Measurements from ENCODE around the gene LRPPRC. TPM values are rescaled to one million over a fixed set of nuclear protein-coding genes. Genes with fewer than 3 reads are reported as not detected.

The LRPPRC gene
- total RNA-seq, 2 donors from 2014 or later: 117 to 135 TPM

DNA sequence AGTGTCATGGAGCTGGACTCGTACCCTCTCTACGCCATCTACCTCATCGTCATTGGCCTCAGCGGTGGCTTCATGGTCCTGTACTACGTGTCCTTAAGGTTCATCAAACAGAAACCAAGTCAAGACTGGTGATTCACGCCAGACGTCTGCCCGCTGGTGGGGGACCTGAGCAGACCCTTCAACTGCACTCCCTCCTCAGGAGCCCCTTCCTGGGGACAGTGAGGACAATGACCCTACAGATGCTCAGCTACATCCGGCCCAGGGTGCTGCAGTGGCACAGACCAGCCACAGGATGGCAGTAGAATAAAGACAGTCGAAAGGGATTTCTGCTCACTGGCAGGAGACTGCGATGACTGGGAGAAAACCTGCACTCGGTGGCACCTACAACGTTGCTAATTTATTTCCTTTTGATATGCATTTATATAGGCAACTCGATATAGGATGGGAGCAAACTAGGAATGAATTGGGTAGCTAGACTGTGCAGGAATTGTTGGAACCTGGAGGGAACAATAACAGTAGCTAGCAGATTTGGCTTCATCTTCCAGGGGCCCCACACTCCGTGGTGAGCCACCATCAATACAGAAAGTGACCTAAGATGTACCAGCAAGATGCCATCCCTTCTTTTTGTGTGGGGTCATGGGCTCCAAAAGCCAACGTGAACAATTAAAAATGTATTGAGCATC is 117.9 kb downstream of the LRPPRC start:
- Histone ChIP-seq H3K36me3 (ENCODE audit: control insufficient read depth, insufficient read depth, low read length) (no peaks in the 10 kb centered on the region), H3K9me3 (ENCODE audit: control insufficient read depth, low read length) (no peaks in the 10 kb centered on the region), H3K27me3 (ENCODE audit: control insufficient read depth, insufficient read depth, low read length, poor library complexity, severe bottlenecking) (peaks cover 17% of the 10 kb centered on the region), H3K4me3 (ENCODE audit: low read length) (no peak overlapping the region), H3K9ac (ENCODE audit: extremely low read depth, low read length, poor library complexity, severe bottlenecking) (no peak overlapping the region), H3K4me1 (ENCODE audit: control insufficient read depth, insufficient read depth, low read length) (no peaks in the 10 kb centered on the region), H3K27ac (ENCODE audit: low read depth, low read length) (no peak overlapping the region)
- DNase-seq: peak; percentile 94
- peaks cover 21% of the 10 kb centered on the region for H3K4me1 Mint-ChIP-seq
- TF ChIP-seq, protein P1, sequence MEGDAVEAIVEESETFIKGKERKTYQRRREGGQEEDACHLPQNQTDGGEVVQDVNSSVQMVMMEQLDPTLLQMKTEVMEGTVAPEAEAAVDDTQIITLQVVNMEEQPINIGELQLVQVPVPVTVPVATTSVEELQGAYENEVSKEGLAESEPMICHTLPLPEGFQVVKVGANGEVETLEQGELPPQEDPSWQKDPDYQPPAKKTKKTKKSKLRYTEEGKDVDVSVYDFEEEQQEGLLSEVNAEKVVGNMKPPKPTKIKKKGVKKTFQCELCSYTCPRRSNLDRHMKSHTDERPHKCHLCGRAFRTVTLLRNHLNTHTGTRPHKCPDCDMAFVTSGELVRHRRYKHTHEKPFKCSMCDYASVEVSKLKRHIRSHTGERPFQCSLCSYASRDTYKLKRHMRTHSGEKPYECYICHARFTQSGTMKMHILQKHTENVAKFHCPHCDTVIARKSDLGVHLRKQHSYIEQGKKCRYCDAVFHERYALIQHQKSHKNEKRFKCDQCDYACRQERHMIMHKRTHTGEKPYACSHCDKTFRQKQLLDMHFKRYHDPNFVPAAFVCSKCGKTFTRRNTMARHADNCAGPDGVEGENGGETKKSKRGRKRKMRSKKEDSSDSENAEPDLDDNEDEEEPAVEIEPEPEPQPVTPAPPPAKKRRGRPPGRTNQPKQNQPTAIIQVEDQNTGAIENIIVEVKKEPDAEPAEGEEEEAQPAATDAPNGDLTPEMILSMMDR (conservative IDR thresholded peaks at IDR 0.05): peak; percentile 97
- WGBS, 2 experiments (ENCODE audit: insufficient coverage in 1 of 2, insufficient read length in 1 of 2): 48 to 49% methylated on average over 10 to 16 of the region's 16 CpGs
- H3K9me3 Mint-ChIP-seq: no peaks in the 10 kb centered on the region
- H3K36me3 Mint-ChIP-seq (ENCODE audit: low read depth): no peaks in the 10 kb centered on the region
- no peak overlapping the region for H3K4me3 Mint-ChIP-seq
- peak overlapping the region; percentile 50 for H3K27ac Mint-ChIP-seq
- H3K27me3 Mint-ChIP-seq (ENCODE audit: insufficient read depth): peaks cover 6% of the 10 kb centered on the region

DNA sequence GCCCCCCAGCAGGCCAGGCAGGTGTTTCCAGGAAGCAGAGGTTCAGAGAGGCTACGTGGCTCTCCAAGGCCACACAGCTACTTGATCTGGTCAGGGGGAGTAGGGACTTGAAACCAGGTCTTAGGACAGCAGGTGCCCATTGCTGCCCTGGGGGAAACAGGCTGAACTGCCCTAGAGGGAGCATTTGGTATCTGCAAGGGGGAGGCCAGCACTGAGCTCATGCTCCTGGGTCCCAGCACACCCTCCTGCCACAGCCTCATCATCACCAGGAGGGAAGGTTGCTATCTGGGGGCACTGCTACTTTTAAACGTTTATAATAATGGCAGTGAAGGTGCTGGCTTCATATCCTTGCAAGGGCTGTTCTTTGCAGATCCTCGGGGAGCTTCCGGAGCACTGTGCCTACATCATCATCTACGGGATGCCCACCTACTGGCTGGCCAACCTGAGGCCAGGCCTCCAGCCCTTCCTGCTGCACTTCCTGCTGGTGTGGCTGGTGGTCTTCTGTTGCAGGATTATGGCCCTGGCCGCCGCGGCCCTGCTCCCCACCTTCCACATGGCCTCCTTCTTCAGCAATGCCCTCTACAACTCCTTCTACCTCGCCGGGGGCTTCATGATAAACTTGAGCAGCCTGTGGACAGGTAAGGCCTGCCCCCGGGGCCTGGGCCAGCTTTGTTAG is 120.9 kb downstream of the LRPPRC start:
- Histone ChIP-seq H3K4me1 (ENCODE audit: control insufficient read depth, insufficient read depth, low read length) (no peaks in the 10 kb centered on the region), H3K27me3 (ENCODE audit: control insufficient read depth, insufficient read depth, low read length, poor library complexity, severe bottlenecking) (peaks cover 48% of the 10 kb centered on the region), H3K36me3 (ENCODE audit: control insufficient read depth, insufficient read depth, low read length) (no peaks in the 10 kb centered on the region), H3K27ac (ENCODE audit: low read depth, low read length) (no peak overlapping the region), H3K9me3 (ENCODE audit: control insufficient read depth, low read length) (peaks cover 5% of the 10 kb centered on the region), H3K4me3 (ENCODE audit: low read length) (no peak overlapping the region), H3K9ac (ENCODE audit: extremely low read depth, low read length, poor library complexity, severe bottlenecking) (no peak overlapping the region)
- Mint-ChIP-seq H3K36me3 (ENCODE audit: low read depth) (no peaks in the 10 kb centered on the region), H3K27me3 (ENCODE audit: insufficient read depth) (peaks cover 29% of the 10 kb centered on the region), H3K27ac (no peak overlapping the region), H3K4me3 (no peak overlapping the region), H3K4me1 (peaks cover 16% of the 10 kb centered on the region), H3K9me3 (no peaks in the 10 kb centered on the region)
- WGBS, 2 experiments (ENCODE audit: insufficient coverage in 1 of 2, insufficient read length in 1 of 2): 86 to 89% methylated on average over 5 to 11 of the region's 11 CpGs
- TF ChIP-seq, protein P1 (conservative IDR thresholded peaks at IDR 0.05): peak; percentile 13
- DNase-seq: no peak

DNA sequence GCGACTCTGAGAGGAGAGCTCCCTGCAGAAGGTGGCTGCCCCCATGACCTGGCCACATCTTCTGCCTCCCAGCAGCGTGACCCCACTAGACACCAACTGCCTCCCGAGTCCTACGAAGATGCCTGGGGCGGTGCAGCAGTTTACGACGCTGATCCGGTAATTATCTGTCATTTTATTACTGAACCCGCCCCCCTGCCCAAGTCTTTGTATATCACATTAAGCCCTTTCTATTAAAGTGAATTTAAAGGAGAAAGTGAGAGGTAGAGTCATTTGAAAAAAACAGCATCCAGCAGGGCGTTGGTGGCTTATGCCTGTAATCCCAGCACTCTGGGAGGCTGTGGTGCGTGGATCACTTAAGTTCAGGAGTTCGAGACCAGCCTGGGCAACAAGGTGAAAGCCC is 123.6 kb downstream of the LRPPRC start:
- Histone ChIP-seq H3K4me3 (ENCODE audit: low read length) (no peak overlapping the region), H3K36me3 (ENCODE audit: control insufficient read depth, insufficient read depth, low read length) (no peaks in the 10 kb centered on the region), H3K27ac (ENCODE audit: low read depth, low read length) (no peak overlapping the region), H3K27me3 (ENCODE audit: control insufficient read depth, insufficient read depth, low read length, poor library complexity, severe bottlenecking) (peaks cover 74% of the 10 kb centered on the region), H3K4me1 (ENCODE audit: control insufficient read depth, insufficient read depth, low read length) (no peaks in the 10 kb centered on the region), H3K9ac (ENCODE audit: extremely low read depth, low read length, poor library complexity, severe bottlenecking) (no peak overlapping the region), H3K9me3 (ENCODE audit: control insufficient read depth, low read length) (peaks cover 29% of the 10 kb centered on the region)
- H3K27me3 Mint-ChIP-seq (ENCODE audit: insufficient read depth): peaks cover 51% of the 10 kb centered on the region
- 81 to 89% methylated on average over 3 to 12 of the region's 12 CpGs for WGBS, 2 experiments (ENCODE audit: insufficient coverage in 1 of 2, insufficient read length in 1 of 2)
- DNase-seq: no peak
- H3K4me1 Mint-ChIP-seq: no peaks in the 10 kb centered on the region
- no peaks in the 10 kb centered on the region for H3K36me3 Mint-ChIP-seq (ENCODE audit: low read depth)
- H3K4me3 Mint-ChIP-seq: no peak overlapping the region
- H3K27ac Mint-ChIP-seq: no peak overlapping the region
- H3K9me3 Mint-ChIP-seq: peaks cover 3% of the 10 kb centered on the region
- TF ChIP-seq, protein P1 (conservative IDR thresholded peaks at IDR 0.05): no peak

Data from endodermal cell (in vitro differentiated cells).